ENCODE results near the gene TGM3. TPM values are rescaled to one million over a fixed set of nuclear protein-coding genes. Genes with fewer than 3 reads are reported as not detected.

Gene TGM3
- total and polyA plus RNA-seq, 10 of the 15 experiments (the other 5 are each of a cell fraction or from before 2014, with no cell fraction given), result not detected

GRCh38 chr20:2337142-2337541 lies 41.3 kb downstream of the TGM3 start:
- DNase-seq (ENCODE audit: low read depth, low spot score) (no peak), FAIRE-seq (no peak), ATAC-seq (no peak)
- CTCF ChIA-PET, result no interaction called here
- intact Hi-C loops (cut with micrococcal nuclease; ENCODE audit: unreplicated experiment), result no loop called here
- in situ Hi-C loops (cut with MboI), result no loop called here
- 70% methylated on average over 5 of the region's 5 CpGs for WGBS (ENCODE audit: insufficient coverage, insufficient replicate concordance, low lambda C conversion rate, missing lambda C conversion rate)
- Histone ChIP-seq H3K9me3 (replicated peaks; ENCODE audit: control insufficient read depth, insufficient read depth, low read length) (no peaks in the 10 kb centered on the region), H3K4me1 (ENCODE audit: control insufficient read depth, insufficient read depth, low read length) (no peaks in the 10 kb centered on the region), H3K9ac (ENCODE audit: control insufficient read depth, insufficient read depth, low read length) (no peak overlapping the region), H2AFZ (ENCODE audit: control insufficient read depth, low read depth, low read length) (no peak overlapping the region), H4K20me1 (ENCODE audit: control insufficient read depth, insufficient read depth) (no peaks in the 10 kb centered on the region), H3K27me3 (replicated peaks in 1 of 2; ENCODE audit: control insufficient read depth in 2 of 2, insufficient read depth in 2 of 2, low read length in 1 of 2) (peaks cover 2 to 9% of the 10 kb centered on the region in 2 experiments; a peak in 3 of 4 replicates), H3K79me2 (ENCODE audit: control insufficient read depth, insufficient read depth, low read length) (no peaks in the 10 kb centered on the region), H3K36me3 (ENCODE audit: control insufficient read depth in 2 of 2, insufficient read depth in 2 of 2, low read length in 1 of 2) (no peaks in the 10 kb centered on the region), H3K4me2 (ENCODE audit: control insufficient read depth, insufficient read depth) (no peak overlapping the region), H3K27ac (ENCODE audit: control insufficient read depth, insufficient read depth) (no peak overlapping the region), H3K4me3 (no peak overlapping the region)
- SMC1A ChIA-PET (ENCODE audit: uncharacterized antibody, unreplicated experiment), result no interaction called here
- POLR2A ChIA-PET, result no interaction called here
- BruUV-seq (replicated peaks), result no TSS peak
- TF ChIP-seq, protein P1, sequence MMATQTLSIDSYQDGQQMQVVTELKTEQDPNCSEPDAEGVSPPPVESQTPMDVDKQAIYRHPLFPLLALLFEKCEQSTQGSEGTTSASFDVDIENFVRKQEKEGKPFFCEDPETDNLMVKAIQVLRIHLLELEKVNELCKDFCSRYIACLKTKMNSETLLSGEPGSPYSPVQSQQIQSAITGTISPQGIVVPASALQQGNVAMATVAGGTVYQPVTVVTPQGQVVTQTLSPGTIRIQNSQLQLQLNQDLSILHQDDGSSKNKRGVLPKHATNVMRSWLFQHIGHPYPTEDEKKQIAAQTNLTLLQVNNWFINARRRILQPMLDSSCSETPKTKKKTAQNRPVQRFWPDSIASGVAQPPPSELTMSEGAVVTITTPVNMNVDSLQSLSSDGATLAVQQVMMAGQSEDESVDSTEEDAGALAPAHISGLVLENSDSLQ (IDR thresholded peaks at IDR 0.05), result no peak
- TF ChIP-seq DPF2 (IDR thresholded peaks at IDR 0.05), result no peak
- no peak for TF ChIP-seq IRF4 (IDR thresholded peaks at IDR 0.05; ENCODE audit: low read depth, low read length)
- no peak for TF ChIP-seq TCF7 (IDR thresholded peaks at IDR 0.05; ENCODE audit: borderline replicate concordance)
- no peak for TF ChIP-seq PAX5 (IDR thresholded peaks at IDR 0.05; ENCODE audit: borderline replicate concordance, low read depth, low read length)
- no peak for TF ChIP-seq MYB (IDR thresholded peaks at IDR 0.05; ENCODE audit: borderline replicate concordance, low read depth, low read length)
- no peak for TF ChIP-seq HDGF (IDR thresholded peaks at IDR 0.05)
- no peak for TF ChIP-seq KAT2A (conservative IDR thresholded peaks at IDR 0.05; ENCODE audit: control insufficient read depth, low read depth, low read length)
- no peak for TF ChIP-seq KDM1A (IDR thresholded peaks at IDR 0.05; ENCODE audit: borderline replicate concordance)
- TF ChIP-seq CHD4 (IDR thresholded peaks at IDR 0.05), result no peak
- TF ChIP-seq RUNX3 (IDR thresholded peaks at IDR 0.05; ENCODE audit: low read length), result no peak
- no peak for TF ChIP-seq SREBF2 (IDR thresholded peaks at IDR 0.05; ENCODE audit: low read length)
- TF ChIP-seq SMAD1 (IDR thresholded peaks at IDR 0.05; ENCODE audit: low read depth, partially characterized antibody), result no peak
- no peak for TF ChIP-seq SIX5 (IDR thresholded peaks at IDR 0.05; ENCODE audit: low read depth, low read length, severe bottlenecking)
- TF ChIP-seq RBBP5 (conservative IDR thresholded peaks at IDR 0.05), result no peak
- TF ChIP-seq, protein P2, sequence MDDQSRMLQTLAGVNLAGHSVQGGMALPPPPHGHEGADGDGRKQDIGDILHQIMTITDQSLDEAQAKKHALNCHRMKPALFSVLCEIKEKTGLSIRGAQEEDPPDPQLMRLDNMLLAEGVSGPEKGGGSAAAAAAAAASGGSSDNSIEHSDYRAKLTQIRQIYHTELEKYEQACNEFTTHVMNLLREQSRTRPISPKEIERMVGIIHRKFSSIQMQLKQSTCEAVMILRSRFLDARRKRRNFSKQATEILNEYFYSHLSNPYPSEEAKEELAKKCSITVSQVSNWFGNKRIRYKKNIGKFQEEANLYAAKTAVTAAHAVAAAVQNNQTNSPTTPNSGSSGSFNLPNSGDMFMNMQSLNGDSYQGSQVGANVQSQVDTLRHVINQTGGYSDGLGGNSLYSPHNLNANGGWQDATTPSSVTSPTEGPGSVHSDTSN (IDR thresholded peaks at IDR 0.05; ENCODE audit: insufficient replicate concordance, low read depth, low read length), result no peak
- RAD21 ChIA-PET (ENCODE audit: unreplicated experiment), result no interaction called here

All from GM12878 (cell line).